ENCODE data around the gene ZNF627. TPM values are rescaled to one million over a fixed set of nuclear protein-coding genes. Genes with fewer than 3 reads are reported as not detected.

Gene ZNF627
- total RNA-seq: 31.9 and 33.6 TPM in 2 replicates
- long read RNA-seq, transcript ZNF627-201 (4 exons, 2,840 nt): major isoform, 351 of 392 reads
- long read RNA-seq, partial matches to known transcripts: 5 of 392 reads
- long read RNA-seq, other reads (novel, unspliced or antisense): 32 of 392 reads

DNA sequence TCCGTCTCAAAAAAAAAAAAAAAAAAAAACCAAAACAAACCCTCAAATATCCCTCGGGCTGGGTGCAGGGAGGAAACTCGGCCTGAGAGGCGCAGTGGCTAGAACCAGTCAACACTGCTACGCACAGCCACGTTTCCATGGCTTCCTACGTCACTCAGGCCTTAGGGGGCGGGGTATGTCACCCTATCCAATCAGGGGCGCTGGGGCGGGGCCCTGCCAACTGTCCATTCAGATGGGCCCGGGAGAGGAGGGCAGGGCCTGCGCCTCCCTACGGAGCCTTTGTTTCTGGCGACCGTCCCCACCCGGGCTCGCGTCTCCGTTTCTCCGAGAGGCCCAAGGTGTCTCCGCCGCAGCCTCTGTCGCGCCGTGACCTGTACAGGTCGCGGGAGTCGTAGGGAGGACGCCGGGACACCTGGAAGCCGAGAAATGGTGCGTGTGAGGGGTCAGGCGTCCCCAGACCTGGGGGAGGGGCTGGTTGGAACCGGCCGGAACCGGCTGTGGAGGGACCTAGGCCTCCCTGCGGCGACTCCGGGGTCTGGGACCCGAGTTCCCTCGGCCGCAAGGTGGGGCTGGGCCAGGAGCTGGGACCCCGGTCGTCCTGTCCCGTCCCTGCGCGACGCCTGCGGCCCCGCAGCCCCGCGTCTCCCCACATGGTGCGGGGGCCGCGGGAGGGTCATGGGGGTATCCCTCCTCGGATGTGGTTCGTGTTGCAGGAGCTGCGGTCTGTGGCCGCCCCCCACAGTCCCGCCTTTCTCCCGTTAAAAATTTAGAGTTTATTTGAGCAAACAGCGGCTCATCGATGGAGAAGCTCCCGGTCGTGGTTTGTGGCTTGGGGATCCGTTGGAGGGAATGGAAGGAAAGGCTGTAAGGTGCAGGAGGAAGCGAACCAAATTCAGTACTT is at the start of gene ZNF627:
TSS of gene ZNF627 (plus strand) at position 282 of the 901 bp plus-strand sequence. CDS start at position 427, 145 bp downstream.
- Mint-ChIP-seq H3K36me3 (ENCODE audit: insufficient read depth) (peaks cover 40% of the 10 kb centered on the region), H3K9me3 (ENCODE audit: low read depth) (peaks cover 17% of the 10 kb centered on the region), H3K4me3 (ENCODE audit: low read depth) (peak within 1 kb of the TSS; percentile 98), H3K27me3 (no peaks in the 10 kb centered on the region), H3K4me1 (ENCODE audit: low read depth) (peaks cover 4% of the 10 kb centered on the region), H3K27ac (peak within 1 kb of the TSS; percentile 100)
- DNase-seq (ENCODE audit: low spot score, unreplicated experiment): peak; percentile 97
- TF ChIP-seq, protein P1, sequence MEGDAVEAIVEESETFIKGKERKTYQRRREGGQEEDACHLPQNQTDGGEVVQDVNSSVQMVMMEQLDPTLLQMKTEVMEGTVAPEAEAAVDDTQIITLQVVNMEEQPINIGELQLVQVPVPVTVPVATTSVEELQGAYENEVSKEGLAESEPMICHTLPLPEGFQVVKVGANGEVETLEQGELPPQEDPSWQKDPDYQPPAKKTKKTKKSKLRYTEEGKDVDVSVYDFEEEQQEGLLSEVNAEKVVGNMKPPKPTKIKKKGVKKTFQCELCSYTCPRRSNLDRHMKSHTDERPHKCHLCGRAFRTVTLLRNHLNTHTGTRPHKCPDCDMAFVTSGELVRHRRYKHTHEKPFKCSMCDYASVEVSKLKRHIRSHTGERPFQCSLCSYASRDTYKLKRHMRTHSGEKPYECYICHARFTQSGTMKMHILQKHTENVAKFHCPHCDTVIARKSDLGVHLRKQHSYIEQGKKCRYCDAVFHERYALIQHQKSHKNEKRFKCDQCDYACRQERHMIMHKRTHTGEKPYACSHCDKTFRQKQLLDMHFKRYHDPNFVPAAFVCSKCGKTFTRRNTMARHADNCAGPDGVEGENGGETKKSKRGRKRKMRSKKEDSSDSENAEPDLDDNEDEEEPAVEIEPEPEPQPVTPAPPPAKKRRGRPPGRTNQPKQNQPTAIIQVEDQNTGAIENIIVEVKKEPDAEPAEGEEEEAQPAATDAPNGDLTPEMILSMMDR (IDR thresholded peaks at IDR 0.05; ENCODE audit: unreplicated experiment): peak; percentile 20

DNA sequence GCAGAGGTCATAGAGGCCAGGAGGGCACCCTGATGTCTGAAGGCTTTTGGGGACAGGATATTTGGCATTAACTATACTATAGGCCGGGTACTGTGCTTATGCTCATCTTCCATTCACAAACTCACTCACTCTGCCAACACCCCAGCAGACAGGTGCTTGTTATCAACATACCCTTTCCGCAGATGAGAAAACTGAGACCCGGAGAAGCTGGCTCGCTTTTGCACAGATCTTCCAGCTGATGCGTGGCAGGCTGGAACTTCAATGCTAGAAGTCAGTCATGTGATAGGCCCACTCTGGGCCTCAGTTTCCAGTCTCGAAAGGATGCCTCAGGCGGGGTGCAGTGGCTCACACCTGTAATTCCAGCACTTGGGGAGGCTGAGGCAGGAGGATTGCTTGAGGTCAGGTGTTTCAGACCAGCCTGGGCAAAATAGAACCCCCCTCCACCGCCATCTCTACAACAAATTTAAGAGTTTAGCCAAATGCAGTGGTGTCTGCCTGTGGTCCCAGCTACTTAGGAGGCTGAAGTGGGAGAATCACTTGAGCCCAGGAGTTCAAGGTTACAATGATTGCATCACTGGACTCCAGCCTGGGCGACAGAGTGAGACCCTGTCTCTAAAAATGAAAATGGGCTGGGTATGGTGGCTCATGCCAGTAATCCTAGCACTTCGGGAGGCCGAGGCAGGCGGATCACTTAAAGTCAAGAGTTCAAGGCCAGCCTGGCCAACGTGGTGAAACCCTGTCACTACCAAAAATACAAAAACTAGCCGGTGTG is 49.2 kb upstream of the ZNF627 start:
- H3K4me1 Mint-ChIP-seq (ENCODE audit: low read depth): no peaks in the 10 kb centered on the region

DNA sequence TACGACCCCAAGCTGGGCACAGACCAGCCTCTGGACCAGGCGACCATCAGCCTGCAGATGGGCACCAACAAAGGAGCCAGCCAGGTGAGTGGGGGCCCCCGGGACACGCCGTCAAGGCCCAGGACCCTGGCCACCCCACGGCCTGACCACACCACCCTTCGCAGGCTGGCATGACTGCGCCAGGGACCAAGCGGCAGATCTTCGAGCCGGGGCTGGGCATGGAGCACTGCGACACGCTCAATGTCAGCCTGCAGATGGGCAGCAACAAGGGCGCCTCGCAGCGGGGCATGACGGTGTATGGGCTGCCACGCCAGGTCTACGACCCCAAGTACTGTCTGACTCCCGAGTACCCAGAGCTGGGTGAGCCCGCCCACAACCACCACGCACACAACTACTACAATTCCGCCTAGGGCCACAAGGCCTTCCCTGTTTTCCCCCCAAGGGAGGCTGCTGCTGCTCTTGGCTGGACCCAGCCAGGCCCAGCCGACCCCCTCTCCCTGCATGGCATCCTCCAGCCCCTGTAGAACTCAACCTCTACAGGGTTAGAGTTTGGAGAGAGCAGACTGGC is 47.8 kb upstream of the ZNF627 start:
- Mint-ChIP-seq H3K36me3 (ENCODE audit: insufficient read depth) (no peaks in the 10 kb centered on the region), H3K27ac (no peak overlapping the region), H3K9me3 (ENCODE audit: low read depth) (no peaks in the 10 kb centered on the region), H3K27me3 (no peaks in the 10 kb centered on the region), H3K4me1 (ENCODE audit: low read depth) (no peaks in the 10 kb centered on the region), H3K4me3 (ENCODE audit: low read depth) (no peak overlapping the region)
- TF ChIP-seq, protein P1 (IDR thresholded peaks at IDR 0.05; ENCODE audit: unreplicated experiment): no peak
- no peak for DNase-seq (ENCODE audit: low spot score, unreplicated experiment)

More for the DNA sequence above, 49.2 kb upstream of the ZNF627 start:
- no peaks in the 10 kb centered on the region for H3K27me3 Mint-ChIP-seq
- no peak overlapping the region for H3K27ac Mint-ChIP-seq
- no peak overlapping the region for H3K4me3 Mint-ChIP-seq (ENCODE audit: low read depth)
- TF ChIP-seq, protein P1 (IDR thresholded peaks at IDR 0.05; ENCODE audit: unreplicated experiment): no peak
- no peaks in the 10 kb centered on the region for H3K36me3 Mint-ChIP-seq (ENCODE audit: insufficient read depth)
- H3K9me3 Mint-ChIP-seq (ENCODE audit: low read depth): no peaks in the 10 kb centered on the region
- no peak for DNase-seq (ENCODE audit: low spot score, unreplicated experiment)

DNA sequence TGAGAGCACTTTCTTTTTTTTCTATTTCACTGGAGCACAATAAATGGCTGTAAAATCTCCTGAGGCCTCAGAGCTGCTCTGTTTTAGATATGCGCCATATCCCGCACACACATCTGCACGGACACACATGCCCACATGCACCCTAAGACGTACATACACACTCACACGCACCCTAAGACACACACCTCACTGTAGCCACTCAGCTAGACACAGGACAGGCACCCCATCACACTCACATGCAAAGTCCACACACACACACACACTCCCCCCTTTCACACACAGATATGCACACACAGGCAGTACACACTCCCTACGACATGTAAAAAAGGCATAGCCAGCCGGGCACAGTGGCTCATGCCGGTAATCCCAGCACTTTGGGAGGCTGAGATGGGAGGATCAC is 47.0 kb upstream of the ZNF627 start:
- no peaks in the 10 kb centered on the region for H3K4me1 Mint-ChIP-seq (ENCODE audit: low read depth)
- no peaks in the 10 kb centered on the region for H3K9me3 Mint-ChIP-seq (ENCODE audit: low read depth)
- H3K4me3 Mint-ChIP-seq (ENCODE audit: low read depth): no peak overlapping the region
- H3K36me3 Mint-ChIP-seq (ENCODE audit: insufficient read depth): no peaks in the 10 kb centered on the region
- peak overlapping the region; percentile 78 for H3K27ac Mint-ChIP-seq
- TF ChIP-seq, protein P1 (IDR thresholded peaks at IDR 0.05; ENCODE audit: unreplicated experiment): no peak
- H3K27me3 Mint-ChIP-seq: no peaks in the 10 kb centered on the region
- DNase-seq (ENCODE audit: low spot score, unreplicated experiment): no peak

Measured in progenitor cell of endocrine pancreas (in vitro differentiated cells).